Placental pericyte (primary cell): ENCODE measurements around the gene RCC1. TPM values are rescaled to one million over a fixed set of nuclear protein-coding genes. Genes with fewer than 3 reads are reported as not detected.

Source experiments
- small RNA-seq: library from RNA; depleted of rRNA; stranded (forward); fragments of <200 nt; gene quantifications from one replicate; pipeline ENCODE3, GENCODE V24; 2012; ENCODE audit warnings: low replicate concordance
- total RNA-seq: library from RNA; depleted of rRNA; stranded (reverse); fragments of >200 nt; gene quantifications from 2 replicates; pipeline ENCODE4 v1.2.3, GENCODE V29; 2012

Gene RCC1
- 21.9 and 40.5 TPM in 2 replicates for total RNA-seq

GRCh38 chr1:28505406-28506187, at the start of gene RCC1:
TSS of gene RCC1 (plus strand) at chr1:28506043. CDS start at chr1:28529867, 23,824 bp downstream.

GRCh38 chr1:28552758-28553663, 47.2 kb downstream of the RCC1 start, which contains the start of gene TRNAU1AP:
TSS of gene TRNAU1AP (plus strand) at chr1:28553085. CDS start at chr1:28553111, 26 bp downstream.

Small RNAs within 50 kb of the gene (small RNA-seq; reads per million reads assigned to genes)
- not detected for gene RNU6ATAC27P
- not detected for gene SNORA16A
- not detected for gene SNORA44
- gene SNORA61 = not detected
- not detected for gene SNORA73A
- gene SNORA73B = 757 reads per million, percentile 99 among the genes with 10 or more reads in this experiment
- gene SNORD99 = 1,262 reads per million, percentile 100 among the genes with 10 or more reads in this experiment

Other genes with a start within 250 kb of the RCC1 start
- 26.6 and 92.8 TPM in 2 replicates for gene SESN2, start 246.5 kb upstream of the RCC1 start, total RNA-seq
- gene MED18, start 177.0 kb upstream of the RCC1 start, total RNA-seq = 20.8 and 21.2 TPM in 2 replicates
- 11.2 and 12.2 TPM in 2 replicates for gene PHACTR4, start 136.3 kb upstream of the RCC1 start, total RNA-seq
- gene TRNAU1AP, start 47.0 kb downstream of the RCC1 start, total RNA-seq = 17.7 and 19.3 TPM in 2 replicates
- 1.7 and 4.8 TPM in 2 replicates for gene RAB42, start 86.2 kb downstream of the RCC1 start, total RNA-seq
- 30.9 TPM in 2 replicates for gene TAF12, start 137.0 kb downstream of the RCC1 start, total RNA-seq
- gene RNU11, start 142.6 kb downstream of the RCC1 start, total RNA-seq = not detected in 2 replicates
- 9.4 and 16.2 TPM in 2 replicates for gene GMEB1, start 162.7 kb downstream of the RCC1 start, total RNA-seq
- gene YTHDF2, start 230.9 kb downstream of the RCC1 start, total RNA-seq = 64.1 and 78.9 TPM in 2 replicates